ENCODE measurements around the gene CAPZA2.

The CAPZA2 gene

GRCh38 chr7:116862951-116863670, 724 bp downstream of the CAPZA2 start:
- peak; percentile 23 for DNase-seq

DNA sequence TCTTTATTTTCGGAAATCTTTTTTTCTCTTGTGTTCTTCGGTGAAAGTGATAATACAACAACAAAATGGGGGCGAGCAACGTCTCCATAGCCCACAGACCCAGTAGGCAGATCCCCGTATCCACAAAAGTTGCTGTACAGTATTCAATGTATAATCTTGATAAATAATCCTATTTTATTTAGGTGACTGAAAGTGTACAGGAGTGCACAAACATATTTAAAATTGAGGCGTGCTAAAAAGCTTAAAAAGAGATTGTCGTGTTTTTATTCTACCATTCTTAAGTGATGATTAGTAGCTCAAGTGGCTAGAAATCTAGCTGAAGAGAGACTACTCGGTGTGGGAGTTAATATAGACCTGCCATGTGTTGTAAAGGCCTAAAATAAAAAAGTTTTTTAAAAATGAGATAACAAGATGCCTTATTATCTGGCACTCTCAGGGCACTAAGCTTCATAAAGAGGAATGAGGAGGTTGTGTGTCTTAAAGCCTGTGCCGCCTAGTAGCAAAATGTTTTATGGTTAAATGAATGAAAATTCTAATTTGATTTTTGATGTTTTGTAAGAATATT, 1.6 kb downstream of the CAPZA2 start:
- DNase-seq, result no peak

DNA sequence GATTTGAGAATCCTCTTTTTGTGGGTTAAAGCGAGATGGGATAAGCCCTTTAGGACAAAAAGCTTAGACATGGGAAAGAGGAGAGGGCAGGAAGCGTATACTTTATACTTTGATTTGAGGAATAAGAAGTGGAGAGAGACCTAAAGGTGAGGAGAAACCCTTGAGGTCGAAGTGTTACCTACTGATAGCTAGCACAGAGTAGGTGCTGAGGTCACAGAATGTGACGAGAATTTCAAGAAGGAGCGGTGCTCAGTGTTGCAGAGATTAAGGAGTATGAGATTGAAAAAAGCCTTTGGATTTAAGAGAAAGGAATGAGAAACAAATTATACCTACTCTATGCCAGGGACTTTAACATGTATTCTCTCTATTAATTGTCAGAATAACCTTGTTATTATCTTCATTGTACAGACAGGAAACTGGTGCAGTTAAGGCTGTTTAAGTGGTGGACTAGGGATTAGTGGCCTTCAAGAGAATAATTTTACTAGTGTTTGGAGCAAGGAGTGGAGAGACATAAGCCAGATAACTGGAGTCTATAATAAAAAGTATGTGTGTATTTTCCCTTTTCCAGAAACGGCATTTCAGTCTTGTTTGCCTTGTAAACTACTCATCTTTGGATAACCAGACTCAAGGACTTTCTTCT, 8.8 kb downstream of the CAPZA2 start:
- no peak for DNase-seq

- DNase-seq, result no peak
These were observed 9.6 kb downstream of the CAPZA2 start for GRCh38 chr7:116872026-116872425.

DNA sequence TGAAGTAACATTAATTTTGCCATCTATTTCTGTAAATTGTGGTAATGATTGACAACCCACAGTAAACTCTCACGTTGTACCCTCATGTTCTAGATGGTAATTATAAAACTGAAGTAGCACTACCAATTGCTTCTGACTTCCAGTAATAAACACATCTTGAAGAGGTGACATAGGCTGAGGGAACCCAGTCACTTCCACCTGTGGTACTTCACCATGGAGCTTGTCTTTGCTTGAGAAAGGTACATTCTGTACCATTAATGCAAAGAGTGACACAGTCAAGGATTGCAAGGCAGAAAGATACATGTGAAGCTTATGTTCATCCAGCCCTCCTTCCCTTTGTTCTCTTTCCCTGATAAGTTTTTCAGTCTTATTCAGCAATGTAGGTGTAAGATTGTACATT, 11.2 kb downstream of the CAPZA2 start:
- DNase-seq, result no peak

- no peak for DNase-seq
These were observed 14.5 kb downstream of the CAPZA2 start for GRCh38 chr7:116876664-116877442.

- no peak for DNase-seq
These were observed 15.2 kb downstream of the CAPZA2 start for GRCh38 chr7:116877443-116878217.

DNA sequence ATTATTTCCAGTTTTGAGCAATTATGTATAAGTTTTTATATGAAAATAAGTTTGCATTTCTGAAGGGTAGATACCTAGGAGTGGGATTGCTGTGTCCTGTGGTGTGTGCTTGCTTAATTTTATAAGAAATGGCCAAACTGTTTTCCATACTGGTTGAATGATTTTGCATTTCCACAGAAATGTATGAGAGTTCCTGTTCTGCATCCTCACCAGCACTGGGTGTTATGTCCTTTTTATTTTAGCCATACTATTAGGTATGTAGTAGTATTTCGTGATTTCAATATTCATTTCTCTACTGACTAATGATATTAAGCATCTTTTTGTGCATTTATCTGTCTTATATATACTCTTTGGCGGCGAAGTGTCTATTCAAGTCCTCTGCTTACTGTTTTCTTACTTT, 22.3 kb downstream of the CAPZA2 start:
- no peak for DNase-seq

GRCh38 chr7:116885724-116886123, 23.3 kb downstream of the CAPZA2 start:
- no peak for DNase-seq

- no peak for DNase-seq
These were observed 24.3 kb downstream of the CAPZA2 start for GRCh38 chr7:116886543-116887156.

DNA sequence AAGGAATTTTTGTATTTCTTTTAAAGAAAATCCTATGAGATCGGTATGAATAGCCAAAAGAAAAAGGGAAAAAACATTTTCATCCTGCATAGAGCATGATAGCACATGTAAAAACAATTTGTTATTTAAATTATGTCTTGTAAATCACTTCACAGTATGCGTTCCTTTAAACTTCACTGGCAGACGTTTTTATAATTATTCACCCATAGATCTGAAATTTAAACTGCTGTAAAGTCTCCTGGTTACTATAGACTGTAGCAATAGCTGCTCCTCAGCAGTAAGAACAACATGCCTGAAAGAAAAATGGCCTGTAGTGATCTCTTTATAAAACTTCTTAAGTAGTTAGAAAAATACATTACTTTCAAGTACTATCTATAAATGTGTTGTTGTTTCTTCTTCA, 26.5 kb downstream of the CAPZA2 start:
- no peak for DNase-seq

- DNase-seq, result no peak
These were observed 33.5 kb downstream of the CAPZA2 start for GRCh38 chr7:116895849-116896248.

DNA sequence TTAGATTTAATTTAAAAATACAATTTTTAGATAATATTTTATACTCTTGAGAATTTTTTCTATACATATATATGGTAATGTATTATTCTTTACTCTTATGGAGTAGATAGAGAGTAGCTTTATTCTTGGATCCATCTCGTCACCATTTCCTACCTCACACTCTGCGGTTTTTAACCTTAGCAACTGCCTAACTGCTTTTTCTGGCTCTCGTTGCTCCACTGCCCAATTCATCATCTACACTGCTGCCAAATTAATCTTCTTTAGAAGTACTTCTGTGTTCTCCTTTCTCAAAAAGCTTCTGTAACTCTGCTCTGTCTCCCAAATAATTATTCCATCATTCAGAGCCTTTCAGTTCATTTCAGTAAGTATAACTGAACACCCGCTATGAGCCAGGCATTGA, 35.3 kb downstream of the CAPZA2 start:
- no peak for DNase-seq

DNA sequence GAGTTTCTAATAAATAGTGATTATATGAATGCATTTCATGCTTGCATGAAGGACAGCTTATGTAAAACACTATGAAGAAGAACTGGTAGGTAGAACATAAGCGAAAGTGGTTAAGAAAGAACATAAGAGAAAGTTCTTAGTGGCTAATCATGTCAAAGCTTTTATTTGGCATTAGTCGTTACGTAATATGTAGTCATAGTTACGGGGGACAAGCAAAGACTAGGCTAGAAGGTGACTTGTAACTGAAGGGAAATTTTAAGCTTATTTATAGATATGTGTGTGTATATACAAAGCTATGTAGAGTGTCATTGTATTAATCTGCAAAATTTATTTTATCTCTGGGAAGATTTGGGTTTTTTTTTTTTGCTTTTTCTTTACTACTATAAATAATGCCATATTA, 36.9 kb downstream of the CAPZA2 start:
- no peak for DNase-seq

GRCh38 chr7:116901143-116901542, 38.8 kb downstream of the CAPZA2 start:
- DNase-seq, result no peak

DNA sequence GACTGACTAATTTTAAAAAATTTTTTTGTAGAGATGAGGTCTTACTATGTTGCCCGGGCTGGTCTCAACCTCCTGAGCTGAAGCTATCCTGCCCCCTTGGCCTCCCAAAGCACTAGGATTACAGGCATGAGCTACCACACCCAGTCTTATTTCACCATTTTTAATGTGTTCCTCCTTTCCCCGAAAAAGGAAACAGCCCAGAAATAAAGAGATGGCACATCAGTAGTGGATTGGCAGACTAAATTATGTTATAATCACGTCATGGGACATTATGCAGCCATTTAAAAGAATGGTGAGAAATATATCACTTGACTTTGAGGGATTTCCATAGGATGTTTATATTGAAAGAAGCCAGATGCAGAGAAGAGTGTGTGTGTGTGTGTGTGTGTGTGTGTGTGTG, 40.5 kb downstream of the CAPZA2 start:
- DNase-seq, result no peak

- no peak for DNase-seq
These were observed 44.0 kb downstream of the CAPZA2 start for GRCh38 chr7:116906391-116906790.

- no peak for DNase-seq
These were observed 48.0 kb downstream of the CAPZA2 start for GRCh38 chr7:116910383-116910782.

DNA sequence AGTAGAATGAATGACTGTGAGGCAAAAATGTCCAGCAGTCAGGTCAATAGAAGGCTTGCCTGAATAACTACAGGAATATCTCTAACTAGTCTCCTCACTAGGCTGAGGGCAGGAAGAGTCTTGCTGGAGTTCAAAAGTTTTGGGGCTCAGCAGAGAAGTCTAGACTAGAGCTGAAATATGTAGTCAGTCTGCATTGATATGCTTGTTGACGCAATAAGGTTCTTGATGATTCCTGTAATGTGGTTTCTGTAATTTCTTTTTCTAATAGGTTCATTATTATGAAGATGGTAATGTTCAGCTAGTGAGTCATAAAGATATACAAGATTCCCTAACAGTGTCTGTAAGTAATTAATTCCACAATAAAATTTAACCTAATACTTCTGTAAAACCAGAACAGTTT, 49.4 kb downstream of the CAPZA2 start:
- no peak for DNase-seq

GRCh38 chr7:116912269-116912909, 50.0 kb downstream of the CAPZA2 start:
- DNase-seq, result no peak

DNA sequence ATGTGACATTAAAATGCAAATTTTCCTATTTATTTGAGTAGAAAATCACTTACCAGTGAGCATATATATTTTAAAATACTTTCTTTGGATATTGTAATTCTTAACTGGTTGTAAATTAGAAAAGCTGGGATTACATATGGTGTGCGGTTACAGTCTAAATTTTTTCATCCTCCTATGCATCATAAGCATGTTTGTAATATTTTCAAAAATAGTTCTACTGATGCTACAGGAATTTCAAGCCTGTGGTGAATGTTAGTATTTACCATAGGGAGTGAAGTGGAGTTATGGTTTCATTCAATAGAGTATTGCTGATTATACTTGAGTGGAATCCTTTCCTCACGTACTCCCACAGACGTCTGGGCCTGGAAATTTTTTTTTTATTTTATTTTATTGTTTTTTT, 56.3 kb downstream of the CAPZA2 start:
- DNase-seq, result no peak

- no peak for DNase-seq
These were observed 58.0 kb downstream of the CAPZA2 start for GRCh38 chr7:116920359-116920758.

All from CD4-positive, alpha-beta T cell treated with Interleukin-17A for 1 hour (primary cell).